DOHH2 (cell line): ENCODE data around the gene KIF26B.

Source experiments
- CTCF ChIP-seq: fragments of 200-600 bp; sonication (generic); IDR thresholded peaks from one replicate; pipeline ENCODE4 v1.5.1; 2014; ENCODE audit warnings: antibody characterized with exemption, mild to moderate bottlenecking, low read depth, low read length; ENCODE audit not compliant: poor library complexity, severe bottlenecking
- EZH2phosphoT487 ChIP-seq: fragments of 200-600 bp; sonication (generic); IDR thresholded peaks from 2 replicates; pipeline ENCODE4 v1.6.1; 2017; ENCODE audit warnings: borderline replicate concordance, mild to moderate bottlenecking, antibody characterized with exemption, low read length, moderate library complexity, mixed read lengths

DNA sequence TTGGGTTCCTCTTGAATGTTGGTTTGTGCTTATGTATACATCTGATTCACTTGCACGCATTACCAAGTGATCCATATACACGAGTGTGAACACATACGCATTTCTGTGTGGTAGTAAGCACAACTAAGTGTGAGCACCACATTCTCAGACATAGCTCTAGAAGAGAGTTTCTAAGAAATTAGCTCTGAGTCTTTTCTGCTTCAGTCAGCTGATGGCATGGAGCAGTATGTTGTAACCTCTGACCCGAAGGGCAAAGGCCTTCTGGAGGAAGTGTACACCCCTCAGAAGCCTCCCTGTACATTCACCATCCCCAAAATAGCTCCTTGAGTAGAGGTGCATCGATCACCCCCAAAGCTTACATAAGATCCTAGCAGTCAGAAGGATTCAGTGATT lies 183.7 kb downstream of the KIF26B start:
- TF ChIP-seq CTCF, result no peak
- TF ChIP-seq EZH2phosphoT487, result no peak
